Epithelial cell of proximal tubule (primary cell): ENCODE data around the gene ZNF679. TPM values are rescaled to one million over a fixed set of nuclear protein-coding genes. Genes with fewer than 3 reads are reported as not detected.
"Not testable (repeated sequence)": the region's sequence is repeated elsewhere in the genome, so short reads cannot be mapped to it uniquely, and the experiment has no call there.

Experiments used
- DNase-seq: peaks from one replicate; pipeline ENCODE4 v3.0.0-alpha.2; 2011; ENCODE audit warnings: low read depth
- H3K4me3 ChIP-seq: 2 replicates; pipeline ENCODE4 v1.5.1; 2011; ENCODE audit warnings: low read depth, mild to moderate bottlenecking, low read length
- CTCF ChIP-seq: conservative IDR thresholded peaks from 2 replicates; pipeline ENCODE4 v1.5.1; 2012; ENCODE audit warnings: low read depth, mild to moderate bottlenecking, low read length
- total RNA-seq: library from RNA; depleted of rRNA; stranded (reverse); fragments of >200 nt; gene quantifications from 2 replicates; pipeline ENCODE4 v1.2.3, GENCODE V29; 2015

ZNF679 gene
- total RNA-seq, 1 donor from 2014 or later = not detected

- no peak overlapping the region for H3K4me3 ChIP-seq
- no peak for TF ChIP-seq CTCF
- no peak for DNase-seq
Observed at GRCh38 chr7:64312826-64313225, 84.6 kb downstream of the ZNF679 start.

GRCh38 chr7:64313740-64314491, 85.6 kb downstream of the ZNF679 start, which contains the start of gene ZNF736:
Gene ZNF736, plus strand, starts transcription at chr7:64313961. Its CDS starts 190 bp downstream, at chr7:64314151.
- peak within 1 kb of the TSS; percentile 96 for H3K4me3 ChIP-seq
- peak; percentile 78 for DNase-seq
- no peak for TF ChIP-seq CTCF

- H3K4me3 ChIP-seq = peak overlapping the region; percentile 96
- no peak for DNase-seq
- TF ChIP-seq CTCF = no peak
Observed at GRCh38 chr7:64314566-64314965, 86.3 kb downstream of the ZNF679 start.

- not testable (repeated sequence) for H3K4me3 ChIP-seq, DNase-seq
Observed at GRCh38 chr7:64316031-64316742, 87.9 kb downstream of the ZNF679 start.

Other genes starting within 250 kb of the ZNF679 start
- gene ZNF722, start 229.6 kb upstream of the ZNF679 start, total RNA-seq = not detected in 2 replicates
- gene ZNF727, start 183.0 kb upstream of the ZNF679 start, total RNA-seq = not detected in 2 replicates
- not detected in 2 replicates for gene ZNF735, start 21.3 kb upstream of the ZNF679 start, total RNA-seq
- gene ZNF736, start 85.5 kb downstream of the ZNF679 start, total RNA-seq = 6.9 and 12.2 TPM in 2 replicates